ENCODE measurements around the gene SLC2A1. TPM values are rescaled to one million over a fixed set of nuclear protein-coding genes. Genes with fewer than 3 reads are reported as not detected.

Gene SLC2A1
- total and polyA plus RNA-seq, 2 of the 13 experiments (the other 11 are each of a cell fraction or from before 2014, with no cell fraction given): 125 to 423 TPM

DNA sequence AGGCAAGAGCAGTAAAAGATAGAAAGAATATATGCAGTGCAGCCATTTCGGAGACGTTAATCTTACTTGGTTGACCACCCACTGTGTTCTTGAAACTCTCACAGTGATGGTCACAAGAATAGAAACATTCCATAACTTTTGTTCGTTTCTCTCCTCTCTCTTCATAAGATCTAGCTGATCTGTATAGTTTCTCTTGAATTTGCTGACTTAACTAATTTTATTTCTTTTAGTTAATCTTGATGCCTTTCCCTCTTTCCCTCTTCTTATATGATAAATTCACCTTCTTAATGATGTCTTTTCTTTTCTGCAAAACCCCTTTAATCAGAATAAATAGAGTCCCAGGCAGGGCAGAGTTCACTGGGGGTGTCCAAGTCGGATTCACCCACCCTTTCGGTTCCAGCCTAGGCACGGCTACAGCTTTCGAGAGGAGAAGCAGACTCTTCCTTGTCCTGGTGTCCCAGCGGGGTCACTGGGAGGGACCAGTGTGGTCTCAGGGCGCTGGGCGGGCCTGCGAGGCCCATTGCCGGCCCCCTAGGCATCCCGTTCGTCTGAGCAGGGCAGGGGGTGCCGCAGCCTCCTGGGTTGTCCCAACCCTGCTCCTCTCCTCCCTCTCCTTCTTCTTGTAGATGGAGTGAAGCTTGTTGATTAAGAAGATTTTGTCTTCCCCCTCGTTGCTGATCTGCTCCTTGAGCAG lies 72.5 kb downstream of the SLC2A1 start (continued):
- TF ChIP-seq, protein P1, sequence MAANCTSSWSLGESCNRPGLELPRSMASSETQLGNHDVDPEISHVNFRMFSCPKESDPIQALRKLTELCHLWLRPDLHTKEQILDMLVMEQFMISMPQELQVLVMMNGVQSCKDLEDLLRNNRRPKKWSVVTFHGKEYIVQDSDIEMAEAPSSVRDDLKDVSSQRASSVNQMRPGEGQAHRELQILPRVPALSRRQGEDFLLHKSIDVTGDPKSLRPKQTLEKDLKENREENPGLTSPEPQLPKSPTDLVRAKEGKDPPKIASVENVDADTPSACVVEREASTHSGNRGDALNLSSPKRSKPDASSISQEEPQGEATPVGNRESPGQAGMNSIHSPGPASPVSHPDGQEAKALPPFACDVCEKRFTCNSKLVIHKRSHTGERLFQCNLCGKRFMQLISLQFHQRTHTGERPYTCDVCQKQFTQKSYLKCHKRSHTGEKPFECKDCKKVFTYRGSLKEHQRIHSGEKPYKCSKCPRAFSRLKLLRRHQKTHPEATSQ (CRISPR knock-in tag; IDR thresholded peaks at IDR 0.05; ENCODE audit: borderline replicate concordance): no peak
- TF ChIP-seq ZNF660 (CRISPR knock-in tag; IDR thresholded peaks at IDR 0.05; ENCODE audit: borderline replicate concordance, low read depth): no peak

DNA sequence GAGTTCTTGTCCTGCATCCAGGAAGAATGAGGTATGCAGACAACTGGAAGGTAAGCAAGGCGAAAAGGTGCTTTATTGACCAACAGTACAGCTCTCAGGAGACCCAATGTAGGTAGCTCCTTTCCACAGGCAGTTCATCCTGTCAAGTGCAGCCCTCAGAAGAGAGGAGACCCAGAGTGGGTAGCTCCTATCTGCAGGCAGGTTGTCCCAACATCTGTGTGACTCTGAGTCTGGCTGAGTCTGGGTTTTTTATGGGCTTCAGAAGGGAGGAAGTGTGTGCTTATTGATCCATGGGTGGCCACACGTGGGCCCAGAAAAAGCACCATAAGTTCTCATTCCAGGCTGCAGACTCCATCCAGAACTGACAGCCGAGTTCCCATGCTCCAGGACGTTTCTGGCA lies 78.3 kb downstream of the SLC2A1 start:
- peaks cover 0 to 2% of the 10 kb centered on the region in 2 experiments; a peak in 1 of 5 replicates for H3K27me3 ChIP-seq (ENCODE audit: control insufficient read depth in 1 of 2, insufficient read depth in 2 of 2, low read length in 2 of 2)
- WGBS (ENCODE audit: low lambda C conversion rate): 0% methylated on average over 2 of the region's 4 CpGs
- H3K36me3 ChIP-seq (replicated peaks in 1 of 2; ENCODE audit: control insufficient read depth in 1 of 2, insufficient read depth in 2 of 2, low read length in 2 of 2): no peaks in the 10 kb centered on the region
- ChIA-PET POLR2A (no interaction called here), CTCF (ENCODE audit: low intra/inter-chr PET ratio, low total read pairs) (no interaction called here)
- no TSS peak for BruUV-seq (replicated peaks)
- H3K4me2 ChIP-seq (ENCODE audit: low read depth, low read length): no peak overlapping the region
- H4K20me1 ChIP-seq (ENCODE audit: insufficient read depth, low read length): no peaks in the 10 kb centered on the region
- TF ChIP-seq ZNF674 (CRISPR knock-in tag; IDR thresholded peaks at IDR 0.05; ENCODE audit: low read depth) (no peak), SAFB2 (CRISPR knock-in tag; IDR thresholded peaks at IDR 0.05; ENCODE audit: borderline replicate concordance, low read depth) (no peak), ZFP36L1 (CRISPR knock-in tag; IDR thresholded peaks at IDR 0.05) (no peak), HES4 (CRISPR knock-in tag; IDR thresholded peaks at IDR 0.05; ENCODE audit: borderline replicate concordance) (no peak), HDAC6 (IDR thresholded peaks at IDR 0.05; ENCODE audit: low read depth, low read length) (no peak), MAF1 (CRISPR knock-in tag; IDR thresholded peaks at IDR 0.05; ENCODE audit: borderline replicate concordance) (no peak)
- TF ChIP-seq, protein P2, sequence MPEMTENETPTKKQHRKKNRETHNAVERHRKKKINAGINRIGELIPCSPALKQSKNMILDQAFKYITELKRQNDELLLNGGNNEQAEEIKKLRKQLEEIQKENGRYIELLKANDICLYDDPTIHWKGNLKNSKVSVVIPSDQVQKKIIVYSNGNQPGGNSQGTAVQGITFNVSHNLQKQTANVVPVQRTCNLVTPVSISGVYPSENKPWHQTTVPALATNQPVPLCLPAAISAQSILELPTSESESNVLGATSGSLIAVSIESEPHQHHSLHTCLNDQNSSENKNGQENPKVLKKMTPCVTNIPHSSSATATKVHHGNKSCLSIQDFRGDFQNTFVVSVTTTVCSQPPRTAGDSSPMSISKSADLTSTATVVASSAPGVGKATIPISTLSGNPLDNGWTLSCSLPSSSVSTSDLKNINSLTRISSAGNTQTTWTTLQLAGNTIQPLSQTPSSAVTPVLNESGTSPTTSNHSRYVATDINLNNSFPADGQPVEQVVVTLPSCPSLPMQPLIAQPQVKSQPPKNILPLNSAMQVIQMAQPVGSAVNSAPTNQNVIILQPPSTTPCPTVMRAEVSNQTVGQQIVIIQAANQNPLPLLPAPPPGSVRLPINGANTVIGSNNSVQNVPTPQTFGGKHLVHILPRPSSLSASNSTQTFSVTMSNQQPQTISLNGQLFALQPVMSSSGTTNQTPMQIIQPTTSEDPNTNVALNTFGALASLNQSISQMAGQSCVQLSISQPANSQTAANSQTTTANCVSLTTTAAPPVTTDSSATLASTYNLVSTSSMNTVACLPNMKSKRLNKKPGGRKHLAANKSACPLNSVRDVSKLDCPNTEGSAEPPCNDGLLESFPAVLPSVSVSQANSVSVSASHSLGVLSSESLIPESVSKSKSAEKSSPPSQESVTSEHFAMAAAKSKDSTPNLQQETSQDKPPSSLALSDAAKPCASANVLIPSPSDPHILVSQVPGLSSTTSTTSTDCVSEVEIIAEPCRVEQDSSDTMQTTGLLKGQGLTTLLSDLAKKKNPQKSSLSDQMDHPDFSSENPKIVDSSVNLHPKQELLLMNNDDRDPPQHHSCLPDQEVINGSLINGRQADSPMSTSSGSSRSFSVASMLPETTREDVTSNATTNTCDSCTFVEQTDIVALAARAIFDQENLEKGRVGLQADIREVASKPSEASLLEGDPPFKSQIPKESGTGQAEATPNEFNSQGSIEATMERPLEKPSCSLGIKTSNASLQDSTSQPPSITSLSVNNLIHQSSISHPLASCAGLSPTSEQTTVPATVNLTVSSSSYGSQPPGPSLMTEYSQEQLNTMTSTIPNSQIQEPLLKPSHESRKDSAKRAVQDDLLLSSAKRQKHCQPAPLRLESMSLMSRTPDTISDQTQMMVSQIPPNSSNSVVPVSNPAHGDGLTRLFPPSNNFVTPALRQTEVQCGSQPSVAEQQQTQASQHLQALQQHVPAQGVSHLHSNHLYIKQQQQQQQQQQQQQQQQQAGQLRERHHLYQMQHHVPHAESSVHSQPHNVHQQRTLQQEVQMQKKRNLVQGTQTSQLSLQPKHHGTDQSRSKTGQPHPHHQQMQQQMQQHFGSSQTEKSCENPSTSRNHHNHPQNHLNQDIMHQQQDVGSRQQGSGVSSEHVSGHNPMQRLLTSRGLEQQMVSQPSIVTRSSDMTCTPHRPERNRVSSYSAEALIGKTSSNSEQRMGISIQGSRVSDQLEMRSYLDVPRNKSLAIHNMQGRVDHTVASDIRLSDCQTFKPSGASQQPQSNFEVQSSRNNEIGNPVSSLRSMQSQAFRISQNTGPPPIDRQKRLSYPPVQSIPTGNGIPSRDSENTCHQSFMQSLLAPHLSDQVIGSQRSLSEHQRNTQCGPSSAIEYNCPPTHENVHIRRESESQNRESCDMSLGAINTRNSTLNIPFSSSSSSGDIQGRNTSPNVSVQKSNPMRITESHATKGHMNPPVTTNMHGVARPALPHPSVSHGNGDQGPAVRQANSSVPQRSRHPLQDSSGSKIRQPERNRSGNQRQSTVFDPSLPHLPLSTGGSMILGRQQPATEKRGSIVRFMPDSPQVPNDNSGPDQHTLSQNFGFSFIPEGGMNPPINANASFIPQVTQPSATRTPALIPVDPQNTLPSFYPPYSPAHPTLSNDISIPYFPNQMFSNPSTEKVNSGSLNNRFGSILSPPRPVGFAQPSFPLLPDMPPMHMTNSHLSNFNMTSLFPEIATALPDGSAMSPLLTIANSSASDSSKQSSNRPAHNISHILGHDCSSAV (CRISPR knock-in tag; IDR thresholded peaks at IDR 0.05; ENCODE audit: borderline replicate concordance): no peak
- no peak overlapping the region for H3K4me3 ChIP-seq (replicated peaks in 1 of 3; ENCODE audit: insufficient read depth in 1 of 3, low read depth in 2 of 3, low read length in 3 of 3)
- no peak for ATAC-seq
- no peaks in the 10 kb centered on the region for H3K9me3 ChIP-seq (ENCODE audit: low read length)
- H3K79me2 ChIP-seq (ENCODE audit: insufficient read depth, low read length): no peaks in the 10 kb centered on the region
- in situ Hi-C loops (cut with HindIII; ENCODE audit: extremely low pct_ligation_motif_present, low pct_unique_long_range_greater_than_20kb): no loop called here
- intact Hi-C loops (cut with micrococcal nuclease; ENCODE audit: unreplicated experiment): no loop called here
- no peak overlapping the region for H2AFZ ChIP-seq (ENCODE audit: low read length)
- no peak overlapping the region for H3K9ac ChIP-seq (ENCODE audit: insufficient read depth, low read depth, low read length)
- no peak for FAIRE-seq
- DNase-seq (ENCODE audit: low spot score): no peak
- no peak overlapping the region for H3K27ac ChIP-seq (ENCODE audit: extremely low read length, insufficient read depth, low read length)
- H3K4me1 ChIP-seq (ENCODE audit: insufficient read depth, low read length): no peaks in the 10 kb centered on the region
